ENCODE measurements around the gene PPP5C. TPM values are rescaled to one million over a fixed set of nuclear protein-coding genes. Genes with fewer than 3 reads are reported as not detected.
"Not testable (repeated sequence)": the region's sequence is repeated elsewhere in the genome, so short reads cannot be mapped to it uniquely, and the experiment has no call there.

PPP5C gene
- total and polyA plus RNA-seq, 3 experiments from 2014 or later = 38.7 to 124 (median 124) TPM

- DNase-seq; H3K4me3 ChIP-seq (ENCODE audit: low read length); POLR2A ChIA-PET; H3K27me3 ChIP-seq (ENCODE audit: insufficient read depth, low read length, poor library complexity, severe bottlenecking); CTCF ChIA-PET; H3K9me3 Mint-ChIP-seq; H3K4me1 ChIP-seq (ENCODE audit: insufficient read depth, low read length); H3K4me3 Mint-ChIP-seq; H3K27ac ChIP-seq (ENCODE audit: low read depth, low read length); H3K36me3 ChIP-seq (ENCODE audit: insufficient read depth, low read length); H3K9me3 ChIP-seq (ENCODE audit: low read length); H3K36me3 Mint-ChIP-seq; H3K27ac Mint-ChIP-seq: not testable (repeated sequence)
- H3K27me3 Mint-ChIP-seq = peaks cover 38 to 50% of the 10 kb centered on the region in 2 donors
- H3K4me1 Mint-ChIP-seq = peaks cover 10 to 11% (median 10%) of the 10 kb centered on the region in 3 donors
These were observed 86.6 kb downstream of the PPP5C start for GRCh38 chr19:46433470-46433869.

GRCh38 chr19:46435009-46435408 is 88.1 kb downstream of the PPP5C start:
- POLR2A ChIA-PET = no interaction called here

GRCh38 chr19:46435689-46436088 is 88.8 kb downstream of the PPP5C start:
- H3K36me3 Mint-ChIP-seq; H3K4me1 Mint-ChIP-seq; DNase-seq; H3K9me3 Mint-ChIP-seq; H3K36me3 ChIP-seq (ENCODE audit: insufficient read depth, low read length); H3K27ac ChIP-seq (ENCODE audit: low read depth, low read length); H3K9me3 ChIP-seq (ENCODE audit: low read length); H3K4me3 Mint-ChIP-seq; H3K27me3 ChIP-seq (ENCODE audit: insufficient read depth, low read length, poor library complexity, severe bottlenecking); H3K27ac Mint-ChIP-seq; CTCF ChIA-PET; POLR2A ChIA-PET; H3K4me3 ChIP-seq (ENCODE audit: low read length); H3K4me1 ChIP-seq (ENCODE audit: insufficient read depth, low read length): not testable (repeated sequence)
- peaks cover 22 to 32% of the 10 kb centered on the region in 2 donors for H3K27me3 Mint-ChIP-seq

More at GRCh38 chr19:46435009-46435408, 88.1 kb downstream of the PPP5C start:
- Mint-ChIP-seq H3K27me3 (peaks cover 24 to 38% of the 10 kb centered on the region in 2 donors), H3K27ac (no peak overlapping the region), H3K4me1 (peaks cover 0 to under 1% (median 0%) of the 10 kb centered on the region in 3 donors), H3K4me3 (no peak overlapping the region), H3K9me3 (peaks cover 0 to 1% (median 0%) of the 10 kb centered on the region in 5 donors), H3K36me3 (no peaks in the 10 kb centered on the region)
- no peaks in the 10 kb centered on the region for H3K4me1 ChIP-seq (ENCODE audit: insufficient read depth, low read length)
- no peak overlapping the region for H3K4me3 ChIP-seq (ENCODE audit: low read length)
- no peaks in the 10 kb centered on the region for H3K9me3 ChIP-seq (ENCODE audit: low read length)
- no peak overlapping the region for H3K27ac ChIP-seq (ENCODE audit: low read depth, low read length)
- DNase-seq = no peak
- no peaks in the 10 kb centered on the region for H3K36me3 ChIP-seq (ENCODE audit: insufficient read depth, low read length)
- CTCF ChIA-PET = no interaction called here
- peaks cover 4% of the 10 kb centered on the region for H3K27me3 ChIP-seq (ENCODE audit: insufficient read depth, low read length, poor library complexity, severe bottlenecking)

Other genes starting within 250 kb of the PPP5C start
- gene IGFL3, start 222.4 kb upstream of the PPP5C start, total RNA-seq = not detected
- gene IGFL3, start 222.4 kb upstream of the PPP5C start, polyA plus RNA-seq = not detected
- not detected for gene IGFL2, start 198.8 kb upstream of the PPP5C start, total RNA-seq
- gene IGFL2, start 198.8 kb upstream of the PPP5C start, polyA plus RNA-seq = not detected
- gene IGFL1, start 117.3 kb upstream of the PPP5C start, total RNA-seq = not detected
- not detected for gene IGFL1, start 117.3 kb upstream of the PPP5C start, polyA plus RNA-seq
- not detected for gene HIF3A, start 50.0 kb upstream of the PPP5C start, total RNA-seq
- gene HIF3A, start 50.0 kb upstream of the PPP5C start, polyA plus RNA-seq = not detected
- not detected for gene CCDC8, start 66.5 kb downstream of the PPP5C start, total RNA-seq
- not detected for gene CCDC8, start 66.5 kb downstream of the PPP5C start, polyA plus RNA-seq
- gene PNMA8C, start 81.8 kb downstream of the PPP5C start, total RNA-seq = not detected
- gene PNMA8C, start 81.8 kb downstream of the PPP5C start, polyA plus RNA-seq = not detected
- under 1 TPM; 0.49 to 0.61 TPM for gene PNMA8A, start 124.5 kb downstream of the PPP5C start, total RNA-seq
- gene PNMA8A, start 124.5 kb downstream of the PPP5C start, polyA plus RNA-seq = not detected
- under 1 TPM in 1 of 2 experiments, not detected in 1; 0.04 TPM for gene PNMA8B, start 148.8 kb downstream of the PPP5C start, total RNA-seq
- gene PNMA8B, start 148.8 kb downstream of the PPP5C start, polyA plus RNA-seq = not detected

All from CD8-positive, alpha-beta memory T cell (primary cell).